Lower leg skin (tissue), 4 donors: ENCODE data around the gene TIMP2. TPM values are rescaled to one million over a fixed set of nuclear protein-coding genes. Genes with fewer than 3 reads are reported as not detected.

Experiments
- DNase-seq, 2 donors: peaks; one replicate each; pipeline ENCODE4 v3.0.0-alpha.2; 2019; ENCODE audit warnings: low spot score in 2 of 2
- H3K4me3 ChIP-seq: fragments of 200-600 bp; sonication (generic); 2 replicates; pipeline ENCODE4 v1.5.1; 2017; ENCODE audit warnings: mild to moderate bottlenecking, low read depth; ENCODE audit not compliant: poor library complexity, severe bottlenecking
- CTCF ChIP-seq, 3 donors: fragments of 450-650 bp; IDR thresholded peaks; one replicate each; pipeline ENCODE4 v1.5.1; 2016; ENCODE audit warnings: antibody characterized with exemption in 3 of 3, mild to moderate bottlenecking in 3 of 3, moderate library complexity in 2 of 3
- POLR2A ChIP-seq, 2 donors: fragments of 450-650 bp; IDR thresholded peaks; one replicate each; pipeline ENCODE4 v1.6.1; 2016 to 2017; ENCODE audit warnings: antibody characterized with exemption in 2 of 2, mild to moderate bottlenecking in 1 of 2, moderate library complexity in 1 of 2
- WGBS, 2 donors: methylation state at CpG; one replicate each; pipeline ENCODE4 v1.1.5; 2018; 5-methylcytosine and 5-hydroxymethylcytosine counted together
- intact Hi-C: fragments of 100-400 bp; cut with DNase I; formaldehyde crosslinking; loops from one replicate; pipeline ENCODE4 v1.15.0; 2023; ENCODE audit warnings: low total_unique reads
- total RNA-seq, 4 donors: library from RNA; depleted of rRNA; stranded (reverse); fragments of >200 nt; gene quantifications; one replicate each; pipeline ENCODE4 v1.1.0, GENCODE V29; 2016

TIMP2 gene
- total RNA-seq, 4 donors from 2014 or later = 69.7 to 203 (median 94.8) TPM

DNA sequence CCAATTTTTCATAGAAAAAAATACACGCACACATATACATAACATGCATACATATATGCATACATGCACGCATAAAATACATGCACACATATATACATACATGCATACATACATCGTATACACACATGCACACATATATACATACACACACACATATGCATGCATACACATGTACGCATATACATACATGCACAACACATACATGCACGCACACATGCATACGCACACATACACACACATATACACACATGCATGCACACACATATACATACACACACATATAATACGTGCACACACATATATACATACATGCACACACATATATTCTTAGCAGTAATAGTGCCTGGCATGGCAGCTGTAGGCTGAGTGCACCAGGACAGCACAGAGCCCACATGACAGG, 109.5 kb downstream of the TIMP2 start:
- DNase-seq = no peak
- H3K4me3 ChIP-seq = no peak overlapping the region
- 82 to 83% methylated on average over 7 of the region's 7 CpGs for WGBS, 2 donors
- TF ChIP-seq POLR2A (IDR thresholded peaks at IDR 0.05) = no peak
- no peak for TF ChIP-seq CTCF (IDR thresholded peaks at IDR 0.05)
- intact Hi-C loops = no loop called here

DNA sequence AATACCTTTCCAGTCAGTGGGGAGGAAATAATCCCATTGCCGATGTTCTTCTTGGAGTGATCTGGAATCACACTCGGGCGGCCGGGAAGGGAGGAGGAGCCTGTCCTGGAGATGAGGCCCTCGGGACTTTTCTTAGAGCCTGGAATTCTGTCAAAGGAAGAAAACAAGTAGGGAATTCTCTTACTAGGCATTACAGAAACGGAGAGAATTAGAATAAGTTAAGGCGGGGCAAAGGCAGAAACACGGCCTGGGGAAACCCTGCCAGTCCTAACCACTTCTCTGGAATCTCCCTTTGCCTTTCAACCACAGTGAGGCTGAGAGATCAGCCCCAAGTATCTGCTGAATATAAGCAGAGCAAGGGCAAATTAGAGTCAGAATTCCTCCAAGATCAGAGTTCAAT, 112.3 kb downstream of the TIMP2 start:
- 17 to 22% methylated on average over 8 of the region's 8 CpGs for WGBS, 2 donors
- DNase-seq = no peak
- H3K4me3 ChIP-seq = no peak overlapping the region
- TF ChIP-seq POLR2A (IDR thresholded peaks at IDR 0.05) = no peak
- intact Hi-C loops = no loop called here

DNA sequence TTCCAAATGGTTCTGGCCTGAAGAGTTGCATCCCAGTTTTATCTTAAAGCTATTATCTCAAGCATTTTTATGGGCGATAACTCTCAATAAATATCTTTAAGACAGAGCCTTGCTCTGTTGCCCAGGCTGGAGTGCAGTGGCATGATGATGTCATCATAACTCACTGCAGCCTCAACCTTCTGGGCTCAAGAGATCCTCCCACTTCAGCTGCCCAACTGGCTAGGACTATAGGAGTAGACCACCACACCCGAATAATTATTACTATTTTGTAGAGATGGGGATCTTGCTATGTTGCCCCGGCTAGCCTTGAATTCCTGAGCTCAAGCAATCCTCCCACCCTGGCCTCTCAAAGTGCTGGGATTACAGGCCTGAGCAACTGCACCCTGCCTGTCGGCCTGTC, 117.0 kb downstream of the TIMP2 start:
- 80 to 92% methylated on average over 3 to 4 of the region's 4 CpGs for WGBS, 2 donors
- no peak for TF ChIP-seq CTCF (IDR thresholded peaks at IDR 0.05)
- no peak for TF ChIP-seq POLR2A (IDR thresholded peaks at IDR 0.05)
- DNase-seq = no peak
- intact Hi-C loops = no loop called here
- no peak overlapping the region for H3K4me3 ChIP-seq

- 62 to 70% methylated on average over 9 of the region's 9 CpGs for WGBS, 2 donors
- intact Hi-C loops = no loop called here
- no peak for DNase-seq
- no peak overlapping the region for H3K4me3 ChIP-seq
- TF ChIP-seq POLR2A (IDR thresholded peaks at IDR 0.05) = no peak
- TF ChIP-seq CTCF (IDR thresholded peaks at IDR 0.05) = no peak
These were observed 118.7 kb downstream of the TIMP2 start for GRCh38 chr17:78806451-78806850.

GRCh38 chr17:78805301-78805700, 119.9 kb downstream of the TIMP2 start:
- WGBS, 2 donors = 81 to 90% methylated on average over 14 of the region's 14 CpGs
- DNase-seq = no peak
- no peak overlapping the region for H3K4me3 ChIP-seq
- no peak for TF ChIP-seq CTCF (IDR thresholded peaks at IDR 0.05)
- no peak for TF ChIP-seq POLR2A (IDR thresholded peaks at IDR 0.05)
- intact Hi-C loops = no loop called here

DNA sequence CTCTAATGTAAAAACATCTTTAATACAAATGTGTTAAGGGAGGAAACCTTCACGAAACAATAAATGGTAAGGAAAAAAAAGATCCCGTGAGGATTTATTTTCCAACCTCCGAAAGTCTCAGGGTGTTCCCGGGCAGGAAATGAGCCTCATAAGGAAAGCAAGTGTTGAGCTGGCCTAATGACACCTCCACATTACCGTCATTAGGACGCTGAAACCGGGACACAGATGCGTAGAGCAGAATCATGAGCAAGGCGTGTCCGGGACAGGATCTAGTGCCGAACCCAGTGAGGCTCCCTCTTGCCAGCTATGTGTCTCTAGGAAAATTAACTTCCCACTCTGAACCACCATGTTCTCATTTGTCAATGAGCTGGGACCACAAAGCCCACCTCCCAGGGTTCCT, 120.4 kb downstream of the TIMP2 start:
- no peak for DNase-seq
- H3K4me3 ChIP-seq = no peak overlapping the region
- TF ChIP-seq POLR2A (IDR thresholded peaks at IDR 0.05) = no peak
- TF ChIP-seq CTCF (IDR thresholded peaks at IDR 0.05) = no peak
- 67 to 74% methylated on average over 11 of the region's 11 CpGs for WGBS, 2 donors
- intact Hi-C loops = no loop called here
